Esophagus squamous epithelium (tissue), 4 donors: ENCODE results near the gene GRB7.

ENCODE experiments used
- POLR2A ChIP-seq, 4 donors: fragments of 450-650 bp; IDR thresholded peaks; one replicate each; pipeline ENCODE4 v1.6.1; 2017; ENCODE audit warnings: antibody characterized with exemption in 4 of 4, mild to moderate bottlenecking in 4 of 4, moderate library complexity in 3 of 4
- TF ChIP-seq, protein P1 (sequence below), 6 experiments: fragments of 450-650 bp in 4 of 6; fragments of 200-600 bp in 2 of 6; sonication (generic) in 2 of 6; IDR thresholded peaks; one replicate each; pipeline ENCODE4 v1.5.1; 2016 to 2019; ENCODE audit warnings: antibody characterized with exemption in 6 of 6, mild to moderate bottlenecking in 4 of 6, moderate library complexity in 4 of 6

DNA sequence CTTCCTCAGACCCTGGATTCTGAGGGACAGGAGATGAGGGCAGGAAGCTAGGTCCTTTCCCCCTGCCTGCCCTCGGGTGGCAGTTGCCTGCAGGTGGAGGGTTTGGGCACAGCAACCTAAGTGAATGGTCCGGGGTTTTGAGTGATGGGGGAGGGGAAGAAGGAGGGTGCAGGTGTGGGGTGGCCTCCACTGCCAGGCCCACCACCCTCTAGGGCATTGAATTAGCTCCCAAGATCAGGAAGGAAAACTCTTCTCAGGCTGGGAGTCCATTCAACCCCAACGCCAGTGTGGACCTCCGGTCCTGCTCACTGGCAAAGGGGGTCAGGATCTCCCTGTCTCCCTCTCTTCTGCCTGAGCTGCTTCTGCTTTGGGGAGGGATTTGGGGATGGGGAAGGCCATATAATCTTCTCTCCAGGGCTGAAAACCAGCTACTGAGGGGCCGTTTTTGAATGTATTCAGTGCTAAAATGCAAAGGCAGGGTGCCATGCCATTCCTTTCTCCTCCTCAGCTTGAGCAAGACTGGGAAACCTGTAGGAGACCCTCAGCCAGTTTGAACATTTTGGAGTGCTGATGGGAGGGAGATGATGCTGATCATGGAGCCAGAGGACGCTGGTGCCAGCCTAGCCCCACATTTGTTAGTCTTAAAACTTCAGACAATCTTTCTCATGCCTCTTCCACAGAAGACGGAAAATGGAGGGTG lies 18.8 kb downstream of the GRB7 start:
- TF ChIP-seq, protein P1, sequence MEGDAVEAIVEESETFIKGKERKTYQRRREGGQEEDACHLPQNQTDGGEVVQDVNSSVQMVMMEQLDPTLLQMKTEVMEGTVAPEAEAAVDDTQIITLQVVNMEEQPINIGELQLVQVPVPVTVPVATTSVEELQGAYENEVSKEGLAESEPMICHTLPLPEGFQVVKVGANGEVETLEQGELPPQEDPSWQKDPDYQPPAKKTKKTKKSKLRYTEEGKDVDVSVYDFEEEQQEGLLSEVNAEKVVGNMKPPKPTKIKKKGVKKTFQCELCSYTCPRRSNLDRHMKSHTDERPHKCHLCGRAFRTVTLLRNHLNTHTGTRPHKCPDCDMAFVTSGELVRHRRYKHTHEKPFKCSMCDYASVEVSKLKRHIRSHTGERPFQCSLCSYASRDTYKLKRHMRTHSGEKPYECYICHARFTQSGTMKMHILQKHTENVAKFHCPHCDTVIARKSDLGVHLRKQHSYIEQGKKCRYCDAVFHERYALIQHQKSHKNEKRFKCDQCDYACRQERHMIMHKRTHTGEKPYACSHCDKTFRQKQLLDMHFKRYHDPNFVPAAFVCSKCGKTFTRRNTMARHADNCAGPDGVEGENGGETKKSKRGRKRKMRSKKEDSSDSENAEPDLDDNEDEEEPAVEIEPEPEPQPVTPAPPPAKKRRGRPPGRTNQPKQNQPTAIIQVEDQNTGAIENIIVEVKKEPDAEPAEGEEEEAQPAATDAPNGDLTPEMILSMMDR (IDR thresholded peaks at IDR 0.05), result no peak
- TF ChIP-seq POLR2A (IDR thresholded peaks at IDR 0.05), result no peak
